Measurements from ENCODE around the gene C1orf35. TPM values are rescaled to one million over a fixed set of nuclear protein-coding genes. Genes with fewer than 3 reads are reported as not detected.

The C1orf35 gene
- total RNA-seq, 1 donor from 2014 or later: 12.4 TPM

GRCh38 chr1:228084325-228084724 is 18.8 kb downstream of the C1orf35 start:
- ATAC-seq: peak in 1 of 2 donors; percentile 13
- Histone ChIP-seq H3K4me3 (peak overlapping the region; percentile 85), H3K9me3 (no peaks in the 10 kb centered on the region), H3K27me3 (ENCODE audit: low read depth) (no peaks in the 10 kb centered on the region), H3K4me1 (peaks cover 67% of the 10 kb centered on the region), H3K36me3 (peaks cover 9% of the 10 kb centered on the region), H3K27ac (peak overlapping the region; percentile 98)
- intact Hi-C loops (cut with DNase I): no loop called here
- peak; percentile 20 for DNase-seq
- TF ChIP-seq CTCF (IDR thresholded peaks at IDR 0.05): no peak

GRCh38 chr1:228083871-228084278 is 19.2 kb downstream of the C1orf35 start:
- peak; percentile 70 for DNase-seq
- Histone ChIP-seq H3K4me3 (peak overlapping the region; percentile 85), H3K36me3 (peaks cover 7% of the 10 kb centered on the region), H3K4me1 (peaks cover 62% of the 10 kb centered on the region), H3K27me3 (ENCODE audit: low read depth) (no peaks in the 10 kb centered on the region), H3K27ac (peak overlapping the region; percentile 98), H3K9me3 (no peaks in the 10 kb centered on the region)
- peak; percentile 9 for TF ChIP-seq CTCF (IDR thresholded peaks at IDR 0.05)
- intact Hi-C loops (cut with DNase I): no loop called here
- ATAC-seq: peak; percentile 1 to 3

GRCh38 chr1:228082918-228083870 is 19.9 kb downstream of the C1orf35 start:
- intact Hi-C loops (cut with DNase I): no loop called here
- peaks cover 55% of the 10 kb centered on the region for H3K4me1 ChIP-seq

GRCh38 chr1:228082214-228082917 is 20.8 kb downstream of the C1orf35 start, which contains the start of gene ARF1:
TSS of gene ARF1 (plus strand) at chr1:228082708. CDS start at chr1:228097115, 14,407 bp downstream.
- Histone ChIP-seq H3K36me3 (no peaks in the 10 kb centered on the region), H3K27me3 (ENCODE audit: low read depth) (no peaks in the 10 kb centered on the region), H3K4me3 (peak within 1 kb of the TSS; percentile 85), H3K9me3 (no peaks in the 10 kb centered on the region), H3K4me1 (peaks cover 47% of the 10 kb centered on the region), H3K27ac (peak within 1 kb of the TSS; percentile 98)
- peak; percentile 33 for TF ChIP-seq CTCF (IDR thresholded peaks at IDR 0.05)
- ATAC-seq (peak; percentile 93 to 97), DNase-seq (peak; percentile 95)
- intact Hi-C loops (cut with DNase I): no loop called here

More at GRCh38 chr1:228082918-228083870, 19.9 kb downstream of the C1orf35 start:
- Histone ChIP-seq H3K27ac (peak overlapping the region; percentile 98), H3K36me3 (peaks cover under 1% of the 10 kb centered on the region), H3K27me3 (ENCODE audit: low read depth) (no peaks in the 10 kb centered on the region), H3K9me3 (no peaks in the 10 kb centered on the region), H3K4me3 (peak overlapping the region; percentile 85)
- DNase-seq (peak; percentile 79), ATAC-seq (peak; percentile 22 to 34)
- TF ChIP-seq CTCF (IDR thresholded peaks at IDR 0.05): no peak

GRCh38 chr1:228081578-228082213 is 21.4 kb downstream of the C1orf35 start:
- peak overlapping the region; percentile 85 for H3K4me3 ChIP-seq
- no peaks in the 10 kb centered on the region for H3K36me3 ChIP-seq
- no peaks in the 10 kb centered on the region for H3K9me3 ChIP-seq
- ATAC-seq (peak; percentile 14), DNase-seq (peak; percentile 51)
- intact Hi-C loops (cut with DNase I): no loop called here
- peak overlapping the region; percentile 98 for H3K27ac ChIP-seq
- H3K27me3 ChIP-seq (ENCODE audit: low read depth): no peaks in the 10 kb centered on the region
- TF ChIP-seq CTCF (IDR thresholded peaks at IDR 0.05): no peak
- H3K4me1 ChIP-seq: peaks cover 40% of the 10 kb centered on the region
